Putamen (tissue), 1 donor: ENCODE data around the gene SRCAP.

Source experiments
- DNase-seq: peaks from one replicate; pipeline ENCODE4 v3.0.0-alpha.2; 2016; ENCODE audit warnings: low spot score

Gene SRCAP

DNA sequence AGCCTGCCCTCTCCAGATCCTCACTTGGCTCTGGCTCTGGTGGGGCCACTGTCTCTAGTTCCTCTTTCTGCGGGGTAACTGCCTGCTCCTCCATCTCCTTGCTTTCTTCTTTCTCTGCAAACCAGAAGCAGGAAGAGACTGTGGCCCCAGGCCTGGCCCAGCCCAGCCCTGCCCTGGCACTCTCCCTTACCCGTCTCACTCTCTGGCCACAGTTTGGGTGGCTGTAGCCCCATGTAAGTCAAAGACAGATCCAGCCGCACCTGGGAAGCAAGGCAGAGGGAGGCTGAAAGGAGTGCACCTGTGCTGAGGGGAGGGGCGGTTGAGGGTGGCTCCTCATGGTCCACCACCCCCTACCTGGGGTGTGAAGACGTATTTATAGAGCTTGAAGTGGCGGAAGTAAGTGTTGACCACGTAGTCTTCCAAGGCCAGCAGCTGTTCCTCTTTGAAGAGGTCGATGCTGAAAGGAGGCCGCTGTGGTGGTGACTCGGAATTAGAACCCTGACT, 60.1 kb downstream of the SRCAP start:
- DNase-seq = no peak

DNA sequence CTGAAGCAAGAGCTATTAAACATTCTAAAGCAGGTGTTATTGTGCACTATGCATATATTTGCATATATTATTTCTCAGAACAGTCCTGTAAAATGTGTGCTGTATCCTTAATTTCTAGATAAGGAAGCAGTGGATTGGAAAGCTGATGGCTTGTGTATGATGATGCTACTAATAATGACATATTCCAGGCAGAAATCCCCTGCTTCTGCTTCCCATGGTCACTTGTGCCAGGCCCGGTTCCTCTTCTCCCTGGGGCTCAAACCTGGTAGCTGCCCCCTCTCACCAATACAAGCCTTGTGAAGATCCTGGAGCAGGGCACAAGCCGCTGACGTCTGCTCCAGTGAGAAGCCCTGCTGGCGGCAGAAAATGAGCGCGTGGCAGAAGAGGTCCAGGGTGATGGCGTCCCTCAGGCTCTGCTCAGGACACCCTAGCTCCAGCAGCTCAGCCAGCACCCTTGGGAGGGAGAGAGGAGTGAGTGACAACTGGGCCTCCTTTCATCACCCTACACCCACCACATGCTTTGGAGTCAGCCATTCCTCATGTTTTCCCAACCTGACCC, 61.1 kb downstream of the SRCAP start:
- no peak for DNase-seq

DNA sequence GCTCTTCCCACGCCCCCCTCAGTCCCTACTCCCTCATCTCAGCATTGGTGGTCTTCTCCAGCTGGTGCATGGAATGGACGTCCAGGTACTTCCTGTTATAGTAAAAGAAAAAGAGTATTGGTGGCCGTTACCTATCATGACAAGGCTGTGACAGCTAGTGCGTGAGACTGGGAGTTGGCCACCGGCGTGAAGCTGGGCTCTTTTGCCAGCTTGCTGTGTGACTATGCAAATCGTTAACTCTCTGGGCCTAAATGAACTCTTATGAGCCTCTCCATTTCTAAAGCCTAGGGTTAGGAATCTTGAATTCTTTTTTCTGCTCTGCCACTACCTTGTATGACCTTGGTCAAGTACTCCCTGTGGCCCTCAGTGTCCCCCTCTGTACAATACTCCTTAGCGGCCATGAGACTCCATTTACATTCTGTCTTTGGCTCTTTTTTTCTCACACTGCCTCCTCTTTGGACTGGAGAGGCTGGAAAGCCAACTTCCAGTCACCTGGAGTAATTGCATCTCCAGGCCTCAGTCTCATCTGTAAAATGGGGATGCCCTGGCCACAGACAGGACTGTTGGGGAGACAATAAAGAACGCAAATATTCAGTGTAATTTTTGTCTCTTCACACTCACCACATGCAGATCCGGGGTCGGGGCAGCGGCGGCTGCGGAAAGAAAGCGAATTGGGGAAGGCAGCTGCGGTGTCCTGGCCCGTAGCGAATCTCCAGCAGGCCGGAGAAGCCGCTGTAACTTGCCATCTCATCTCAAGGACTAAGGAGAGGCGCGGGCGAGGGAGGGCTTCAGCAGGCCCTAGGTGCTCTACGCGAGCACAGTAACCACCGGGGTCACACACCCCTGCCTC, 61.8 kb downstream of the SRCAP start:
- no peak for DNase-seq

DNA sequence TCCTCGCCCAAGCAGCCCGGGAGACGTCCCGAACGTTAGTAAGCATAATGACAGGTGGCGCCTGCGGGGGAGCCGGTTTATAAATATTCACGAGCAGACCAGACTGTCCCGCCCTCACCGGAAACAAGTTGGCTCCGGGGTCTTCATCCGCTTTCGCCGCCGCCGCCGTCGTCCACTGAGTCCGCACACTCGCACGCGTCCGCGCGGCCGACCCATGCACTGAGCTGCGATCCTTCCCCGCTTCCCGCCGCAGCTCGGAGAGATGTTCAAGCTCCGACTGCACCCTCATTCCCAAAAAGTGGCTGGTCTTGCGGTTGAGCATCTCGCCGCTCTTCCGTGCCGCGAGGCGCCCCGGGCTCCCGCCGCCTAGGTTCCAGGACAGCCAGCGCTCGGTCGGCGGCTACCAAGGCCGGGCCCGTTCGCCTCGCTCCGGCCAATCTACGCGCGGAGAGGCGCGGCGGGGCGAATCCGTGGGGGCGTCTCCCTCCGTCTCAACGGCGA, 62.5 kb downstream of the SRCAP start:
- DNase-seq = no peak

- peak; percentile 97 for DNase-seq
These were observed 63.2 kb downstream of the SRCAP start, which contains the start of the genes CFAP119 and RNF40 for GRCh38 chr16:30761928-30762902. TSS of gene CFAP119 (minus strand) at chr16:30762062. CDS start at chr16:30761748, 314 bp downstream. TSS of gene RNF40 (plus strand) at chr16:30762322. CDS start at chr16:30762546, 224 bp downstream.

- DNase-seq = no peak
These were observed 64.2 kb downstream of the SRCAP start for GRCh38 chr16:30762991-30763725.

DNA sequence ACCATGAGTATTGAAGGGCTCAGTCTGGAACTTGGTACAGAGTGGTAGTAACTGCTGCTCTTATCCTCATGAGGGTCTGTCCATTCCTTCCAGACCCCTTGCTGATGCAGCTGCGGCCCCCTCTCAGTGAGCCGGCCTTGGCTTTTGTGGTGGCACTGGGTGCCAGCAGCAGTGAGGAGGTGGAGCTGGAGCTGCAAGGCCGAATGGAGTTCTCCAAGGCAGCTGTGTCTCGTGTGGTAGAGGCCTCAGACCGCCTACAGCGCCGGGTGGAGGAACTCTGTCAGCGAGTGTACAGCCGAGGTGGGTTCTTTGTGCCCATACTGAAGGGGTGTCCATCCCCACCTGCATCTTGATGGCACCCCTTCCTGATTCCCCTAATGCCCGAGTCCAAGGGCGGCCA, 65.1 kb downstream of the SRCAP start:
- DNase-seq = no peak

DNA sequence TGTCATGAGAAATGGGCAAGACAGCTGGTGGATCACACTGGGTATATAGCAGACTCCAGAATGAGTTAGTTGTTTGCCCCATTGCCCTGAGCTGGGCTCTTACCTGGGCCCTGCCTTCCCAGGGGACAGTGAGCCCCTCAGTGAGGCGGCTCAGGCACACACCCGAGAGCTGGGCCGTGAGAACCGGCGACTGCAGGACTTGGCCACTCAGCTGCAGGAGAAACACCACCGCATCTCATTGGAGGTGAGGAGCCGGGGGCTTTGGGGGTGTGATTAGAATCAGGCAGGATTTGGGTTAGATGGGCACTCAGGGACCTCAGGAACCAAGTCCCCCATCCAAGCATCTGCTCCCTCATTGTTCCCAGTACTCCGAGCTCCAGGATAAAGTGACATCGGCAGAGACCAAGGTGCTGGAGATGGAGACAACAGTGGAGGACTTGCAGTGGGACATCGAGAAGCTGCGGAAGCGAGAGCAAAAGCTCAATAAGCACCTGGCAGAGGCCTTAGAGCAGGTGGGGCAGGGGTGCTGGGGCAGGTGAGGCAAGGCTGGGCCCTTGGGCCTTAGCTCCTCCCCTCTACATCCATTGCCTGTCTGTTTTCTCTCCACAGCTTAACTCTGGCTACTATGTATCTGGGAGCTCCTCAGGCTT, 66.0 kb downstream of the SRCAP start:
- no peak for DNase-seq

- DNase-seq = no peak
These were observed 67.4 kb downstream of the SRCAP start for GRCh38 chr16:30766206-30766932.

- DNase-seq = no peak
These were observed 67.9 kb downstream of the SRCAP start for GRCh38 chr16:30766933-30767284.

GRCh38 chr16:30767767-30768465, 68.9 kb downstream of the SRCAP start:
- no peak for DNase-seq

DNA sequence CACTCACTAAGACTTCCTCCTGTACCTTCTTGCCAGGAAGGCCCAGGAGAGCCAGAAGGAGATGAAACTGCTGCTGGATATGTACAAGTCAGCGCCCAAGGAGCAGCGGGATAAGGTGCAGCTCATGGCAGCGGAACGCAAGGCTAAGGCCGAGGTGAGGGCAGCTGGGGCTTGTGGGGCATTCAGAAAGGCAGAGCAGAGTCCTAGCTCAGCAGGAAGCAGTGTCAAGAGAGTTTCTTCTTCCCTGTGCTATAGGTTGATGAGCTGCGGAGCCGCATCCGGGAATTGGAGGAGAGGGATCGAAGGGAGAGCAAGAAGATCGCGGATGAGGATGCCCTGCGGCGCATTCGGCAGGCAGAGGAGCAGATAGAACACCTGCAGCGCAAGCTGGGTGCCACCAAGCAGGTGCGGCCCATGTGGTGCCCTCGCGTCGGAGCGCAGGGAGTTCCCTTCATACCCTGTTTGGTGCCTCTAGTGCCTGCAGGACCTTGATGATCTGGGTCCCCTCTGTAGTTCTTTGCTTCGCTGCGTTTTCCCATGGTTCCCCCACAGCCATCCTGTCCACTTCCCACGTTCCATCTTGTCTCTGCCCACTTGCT, 69.7 kb downstream of the SRCAP start:
- DNase-seq = no peak

DNA sequence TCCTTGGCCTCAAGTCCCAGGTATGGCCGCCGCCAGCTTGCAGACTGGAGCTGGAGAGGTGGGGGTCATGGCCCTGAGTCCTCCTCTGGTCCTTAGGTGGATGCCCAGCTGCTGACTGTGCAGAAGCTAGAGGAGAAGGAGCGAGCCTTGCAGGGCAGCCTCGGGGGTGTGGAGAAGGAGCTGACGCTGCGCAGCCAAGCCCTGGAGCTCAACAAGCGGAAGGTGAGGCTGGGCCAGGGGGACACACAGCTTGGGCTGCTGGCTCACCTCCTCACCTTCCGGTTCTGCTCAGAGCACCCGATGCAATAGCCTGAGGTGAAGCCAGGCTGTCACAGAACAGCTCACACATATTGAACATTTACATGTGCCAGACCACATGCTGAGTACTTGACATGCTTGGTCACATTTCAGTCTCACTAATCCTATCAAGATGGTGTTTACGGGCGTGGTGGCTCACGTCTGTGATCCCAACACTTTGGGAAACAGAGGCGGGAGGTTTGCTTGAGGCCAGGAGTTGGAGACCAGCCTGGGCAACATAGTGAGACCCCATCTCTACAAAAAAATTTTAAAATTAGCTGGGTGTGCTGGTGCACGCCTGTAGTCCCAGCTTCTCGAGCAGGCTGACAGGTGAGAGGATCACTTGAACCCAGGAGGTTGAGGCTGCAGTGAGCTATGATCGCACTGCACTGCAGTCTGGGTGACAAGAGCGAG, 70.6 kb downstream of the SRCAP start:
- DNase-seq = no peak

DNA sequence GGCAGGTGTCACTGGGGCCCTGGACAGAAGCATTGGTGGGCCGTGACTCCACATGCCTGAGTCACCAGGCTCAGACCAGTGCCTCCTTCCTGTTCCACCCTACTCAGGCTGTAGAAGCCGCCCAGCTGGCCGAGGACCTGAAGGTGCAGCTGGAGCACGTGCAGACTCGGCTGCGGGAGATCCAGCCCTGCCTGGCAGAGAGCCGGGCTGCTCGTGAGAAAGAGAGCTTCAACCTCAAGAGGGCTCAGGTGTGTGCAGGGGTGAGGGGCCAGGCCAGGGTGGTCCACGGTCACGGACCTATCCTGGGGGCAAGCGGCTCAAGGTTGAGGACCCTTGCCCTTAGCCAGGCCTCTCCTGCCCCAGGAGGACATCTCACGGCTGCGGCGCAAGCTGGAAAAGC, 72.8 kb downstream of the SRCAP start:
- no peak for DNase-seq

DNA sequence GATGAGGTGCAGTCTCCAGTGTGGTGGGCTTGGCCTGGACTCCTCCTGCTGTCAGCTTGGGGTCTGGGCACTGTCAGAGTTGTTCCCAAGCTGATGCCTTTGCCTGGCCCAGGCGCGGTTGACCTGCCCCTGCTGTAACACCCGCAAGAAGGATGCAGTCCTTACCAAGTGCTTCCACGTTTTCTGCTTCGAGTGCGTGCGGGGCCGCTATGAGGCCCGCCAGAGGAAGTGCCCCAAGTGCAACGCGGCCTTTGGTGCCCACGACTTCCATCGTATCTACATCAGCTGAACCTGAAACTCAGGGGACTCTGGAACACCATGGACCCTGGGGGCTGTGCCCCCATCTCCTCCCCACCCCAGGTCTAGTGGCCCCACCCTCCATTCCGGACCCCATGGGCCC, 74.9 kb downstream of the SRCAP start:
- no peak for DNase-seq

DNA sequence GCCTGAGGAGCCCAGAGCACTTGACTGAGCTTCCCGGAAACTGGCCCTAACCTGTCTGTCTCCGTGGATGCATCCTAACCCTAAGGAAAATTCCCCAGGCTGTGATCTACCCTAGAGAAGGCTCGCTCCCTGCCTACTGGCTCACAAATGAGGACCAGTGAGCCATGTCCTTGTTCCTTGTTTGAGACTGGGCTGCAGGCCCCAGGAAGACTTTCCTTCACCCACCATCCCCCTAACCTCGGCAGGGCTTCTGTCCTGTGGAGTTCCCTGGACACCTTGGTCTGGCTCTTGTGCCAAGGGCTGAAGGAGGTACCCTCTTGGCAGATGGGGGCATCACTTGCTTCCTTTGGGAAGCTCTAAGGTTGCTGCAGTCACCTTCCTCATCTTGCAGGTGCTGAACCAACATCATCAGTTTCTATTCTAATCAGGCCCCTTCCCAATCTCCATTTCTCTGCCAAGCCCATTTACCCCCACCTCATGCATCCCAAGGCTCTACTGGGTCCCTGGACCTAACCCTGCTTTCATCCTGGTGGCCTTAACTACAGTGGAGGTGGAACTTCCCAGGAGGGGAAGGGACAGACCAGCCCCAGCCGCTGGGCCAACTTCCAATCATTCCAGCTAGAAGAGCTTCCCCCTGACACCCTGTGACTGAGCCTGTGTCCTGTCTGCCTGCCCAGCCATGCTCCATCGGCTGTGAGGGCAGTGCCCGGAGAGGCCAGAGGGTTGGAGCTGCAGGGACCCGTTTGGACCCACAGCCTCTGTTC, 75.6 kb downstream of the SRCAP start:
- DNase-seq = no peak

DNA sequence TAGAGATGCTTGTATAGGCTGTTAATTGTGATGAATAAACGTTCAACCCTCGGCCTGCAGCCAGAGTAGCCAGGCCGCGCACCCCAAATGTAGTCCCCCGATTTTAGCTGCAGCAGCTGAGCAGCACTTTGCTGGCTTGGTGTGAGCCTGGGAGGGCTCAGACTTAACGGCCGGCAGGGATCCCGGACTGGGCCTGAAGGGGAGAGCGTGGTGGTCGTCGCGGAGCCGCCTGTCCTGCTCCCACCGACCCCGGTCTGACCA, 76.1 kb downstream of the SRCAP start:
- no peak for DNase-seq
